Liver (tissue), 9 donors: ENCODE data around the gene CD46. TPM values are rescaled to one million over a fixed set of nuclear protein-coding genes. Genes with fewer than 3 reads are reported as not detected.

Experiments
- DNase-seq: peaks from one replicate; pipeline ENCODE4 v3.0.0-alpha.2; 2017; ENCODE audit warnings: low spot score
- H3K27ac ChIP-seq, 2 donors: one replicate each; pipeline ENCODE4 v1.7.0; 2013; ENCODE audit warnings: inconsistent platforms in 2 of 2, low read length in 2 of 2, control low read depth in 1 of 2, low read depth in 1 of 2, mild to moderate bottlenecking in 1 of 2
- H3K27me3 ChIP-seq, 4 donors: one replicate each; pipeline versions ENCODE4 v1.6.1 to v1.7.0; 2013; ENCODE audit warnings: low read length in 3 of 4, inconsistent platforms in 1 of 4, mild to moderate bottlenecking in 1 of 4, moderate library complexity in 1 of 4; ENCODE audit not compliant: control insufficient read depth in 4 of 4, insufficient read depth in 4 of 4
- H3K36me3 ChIP-seq, 4 donors: one replicate each; pipeline versions ENCODE4 v1.6.1 to v1.7.0; 2013; ENCODE audit warnings: low read length in 3 of 4, mild to moderate bottlenecking in 3 of 4, low read depth in 1 of 4, moderate library complexity in 1 of 4; ENCODE audit not compliant: control insufficient read depth in 4 of 4, insufficient read depth in 3 of 4
- H3K4me1 ChIP-seq, 4 donors: one replicate each; pipeline versions ENCODE4 v1.6.1 to v1.7.0; 2013; ENCODE audit warnings: low read length in 3 of 4, mild to moderate bottlenecking in 3 of 4, moderate library complexity in 1 of 4; ENCODE audit not compliant: control insufficient read depth in 4 of 4, insufficient read depth in 4 of 4
- H3K4me3 ChIP-seq, 3 donors: one replicate each; pipeline versions ENCODE4 v1.6.1 to v1.7.0; 2013; ENCODE audit warnings: low read length in 3 of 3, control low read depth in 1 of 3, low read depth in 1 of 3, mild to moderate bottlenecking in 1 of 3
- H3K9ac ChIP-seq, 2 donors: one replicate each; pipeline ENCODE4 v1.7.0; 2013; ENCODE audit warnings: low read length in 2 of 2, mild to moderate bottlenecking in 2 of 2, moderate library complexity in 2 of 2, control low read depth in 1 of 2, low read depth in 1 of 2
- H3K9me3 ChIP-seq, 4 donors: one replicate each; pipeline versions ENCODE4 v1.6.1 to v1.7.0; 2013; ENCODE audit warnings: low read length in 3 of 4; ENCODE audit not compliant: control insufficient read depth in 4 of 4
- CTCF ChIP-seq: fragments of 150-350 bp; IDR thresholded peaks from 2 replicates; pipeline ENCODE4 v1.5.1; 2017; ENCODE audit warnings: improper control_type of control experiment, low read depth, low read length; ENCODE audit not compliant: missing input control
- EGR1 ChIP-seq, 2 donors: IDR thresholded peaks; 2 replicates each; pipeline ENCODE4 v1.6.1; 2016 to 2018; ENCODE audit warnings: antibody characterized with exemption in 2 of 2, low read depth in 2 of 2
- FOXA1 ChIP-seq: IDR thresholded peaks from 2 replicates; pipeline ENCODE4 v1.6.1; 2016; ENCODE audit warnings: antibody characterized with exemption
- FOXA2 ChIP-seq: IDR thresholded peaks from 2 replicates; pipeline ENCODE4 v1.6.1; 2016; ENCODE audit warnings: antibody characterized with exemption
- GABPA ChIP-seq, 2 donors: IDR thresholded peaks in 1 of 2; conservative IDR thresholded peaks in 1 of 2; 2 replicates each; pipeline ENCODE4 v1.6.1; 2016; ENCODE audit warnings: antibody characterized with exemption in 2 of 2, mild to moderate bottlenecking in 1 of 2, moderate library complexity in 1 of 2
- HNF4A ChIP-seq, 2 donors: conservative IDR thresholded peaks; 2 replicates each; pipeline ENCODE4 v1.6.1; 2016; ENCODE audit warnings: antibody characterized with exemption in 2 of 2, mild to moderate bottlenecking in 2 of 2
- HNF4G ChIP-seq: IDR thresholded peaks from 2 replicates; pipeline ENCODE4 v1.6.1; 2016; ENCODE audit warnings: antibody characterized with exemption
- JUND ChIP-seq, 2 donors: IDR thresholded peaks; 2 replicates each; pipeline ENCODE4 v1.6.1; 2016; ENCODE audit warnings: antibody characterized with exemption in 2 of 2
- MAX ChIP-seq: IDR thresholded peaks from 2 replicates; pipeline ENCODE4 v1.6.1; 2016; ENCODE audit warnings: antibody characterized with exemption
- NR2F2 ChIP-seq: IDR thresholded peaks from 2 replicates; pipeline ENCODE4 v1.6.1; 2016; ENCODE audit warnings: antibody characterized with exemption
- RAD21 ChIP-seq, 2 donors: IDR thresholded peaks; 2 replicates each; pipeline ENCODE4 v1.6.1; 2016; ENCODE audit warnings: antibody characterized with exemption in 2 of 2, mild to moderate bottlenecking in 2 of 2
- REST ChIP-seq: IDR thresholded peaks from 2 replicates; pipeline ENCODE4 v1.6.1; 2016; ENCODE audit warnings: antibody characterized with exemption, mild to moderate bottlenecking
- RXRA ChIP-seq, 2 donors: IDR thresholded peaks; 2 replicates each; pipeline ENCODE4 v1.6.1; 2017 to 2018; ENCODE audit warnings: antibody characterized with exemption in 2 of 2, mild to moderate bottlenecking in 1 of 2
- SP1 ChIP-seq: IDR thresholded peaks from 2 replicates; pipeline ENCODE4 v1.6.1; 2018; ENCODE audit warnings: antibody characterized with exemption, mild to moderate bottlenecking
- TAF1 ChIP-seq: conservative IDR thresholded peaks from 2 replicates; pipeline ENCODE4 v1.6.1; 2016; ENCODE audit warnings: antibody characterized with exemption, mild to moderate bottlenecking
- YY1 ChIP-seq: IDR thresholded peaks from 2 replicates; pipeline ENCODE4 v1.6.1; 2016; ENCODE audit warnings: antibody characterized with exemption, mild to moderate bottlenecking
- ZBTB33 ChIP-seq: IDR thresholded peaks from 2 replicates; pipeline ENCODE4 v1.6.1; 2016; ENCODE audit warnings: antibody characterized with exemption
- WGBS: extraction: QIAGEN DNeasy Blood & Tissue Kit; methylation state at CpG from one replicate; pipeline ENCODE4 v1.1.7; 2013; 5-methylcytosine and 5-hydroxymethylcytosine counted together
- polyA plus RNA-seq, 2 donors: library from polyadenylated mRNA; stranded (reverse) in 1 of 2; unstranded in 1 of 2; fragments of 200-250 nt in 1 of 2; fragments of >200 nt in 1 of 2; fragmentation: Nextera tagmentation in 1 of 2; extraction: Ambion mirVana in 1 of 2; gene quantifications; one replicate each; pipeline versions ENCODE4 v1.2.1 to v1.2.3, GENCODE V29; 2013 to 2015
- total RNA-seq, 2 donors: library from RNA; depleted of rRNA; stranded (reverse); fragments of >200 nt; gene quantifications; one replicate each; pipeline ENCODE4 v1.2.3, GENCODE V29; 2014
- donor health status: healthy.
- donor health status: healthy.
- donor health status: healthy.
- donor health status: healthy.
- donor health status: healthy.

CD46 gene
- total and polyA plus RNA-seq, 4 donors, result 71.3 to 177 (median 121) TPM

- Histone ChIP-seq H3K27ac (no peak overlapping the region), H3K36me3 (peaks cover 6 to 40% (median 33%) of the 10 kb centered on the region in 4 donors), H3K4me1 (no peaks in the 10 kb centered on the region), H3K4me3 (no peak overlapping the region), H3K9ac (no peak overlapping the region), H3K27me3 (no peaks in the 10 kb centered on the region), H3K9me3 (no peaks in the 10 kb centered on the region)
- WGBS, result 82% methylated on average over 6 of the region's 6 CpGs
- DNase-seq, result no peak
- TF ChIP-seq JUND (IDR thresholded peaks at IDR 0.05) (no peak), TAF1 (no peak), FOXA1 (no peak), ZBTB33 (no peak), RXRA (IDR thresholded peaks at IDR 0.05) (no peak), FOXA2 (no peak), SP1 (no peak), REST (no peak), HNF4A (conservative IDR thresholded peaks at IDR 0.05) (no peak)
Measured at GRCh38 chr1:207798847-207799246, 47.0 kb downstream of the CD46 start.

- H3K36me3 ChIP-seq, result peaks cover 15 to 41% (median 36%) of the 10 kb centered on the region in 4 donors
- WGBS, result 84% methylated on average over 6 of the region's 6 CpGs
Measured at GRCh38 chr1:207799989-207800648, 48.3 kb downstream of the CD46 start.

More at GRCh38 chr1:207799989-207800648, 48.3 kb downstream of the CD46 start:
- H3K4me1 ChIP-seq, result no peaks in the 10 kb centered on the region
- no peaks in the 10 kb centered on the region for H3K27me3 ChIP-seq
- H3K27ac ChIP-seq, result no peak overlapping the region
- no peak for DNase-seq
- H3K4me3 ChIP-seq, result no peak overlapping the region
- TF ChIP-seq MAX (no peak), YY1 (no peak), RXRA (IDR thresholded peaks at IDR 0.05) (no peak), RAD21 (IDR thresholded peaks at IDR 0.05) (no peak), HNF4G (no peak), CTCF (no peak), ZBTB33 (no peak), TAF1 (no peak), NR2F2 (no peak), SP1 (no peak), HNF4A (conservative IDR thresholded peaks at IDR 0.05) (no peak), EGR1 (IDR thresholded peaks at IDR 0.05; ENCODE audit: low read depth in 2 of 2) (no peak), REST (no peak), GABPA (IDR thresholded peaks at IDR 0.05 in 1 of 2, conservative IDR thresholded peaks at IDR 0.05 in 1 of 2) (no peak), JUND (IDR thresholded peaks at IDR 0.05) (no peak)
- no peaks in the 10 kb centered on the region for H3K9me3 ChIP-seq
- H3K9ac ChIP-seq, result no peak overlapping the region
